Measurements from ENCODE around the gene CSNK1G3.

CSNK1G3 gene

DNA sequence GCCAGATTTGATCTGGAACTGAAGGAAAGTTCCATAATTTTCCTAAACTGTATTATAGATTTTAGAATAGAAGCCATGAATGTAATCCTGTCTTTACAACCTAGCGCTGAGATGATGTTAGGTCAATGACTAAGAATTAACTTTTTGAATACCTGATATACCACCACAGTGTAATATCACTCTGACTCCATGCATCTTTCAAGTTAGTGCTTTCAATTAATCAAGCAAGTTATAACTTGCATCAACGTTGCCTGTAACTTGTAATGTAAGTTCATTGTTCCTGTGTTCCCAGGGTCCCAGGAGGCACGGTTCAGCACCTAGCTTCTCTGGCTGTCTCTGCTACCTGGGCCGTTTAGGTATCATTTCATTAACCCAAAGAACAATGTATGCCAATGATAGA lies 139.3 kb downstream of the CSNK1G3 start:
- DNase-seq = no peak

DNA sequence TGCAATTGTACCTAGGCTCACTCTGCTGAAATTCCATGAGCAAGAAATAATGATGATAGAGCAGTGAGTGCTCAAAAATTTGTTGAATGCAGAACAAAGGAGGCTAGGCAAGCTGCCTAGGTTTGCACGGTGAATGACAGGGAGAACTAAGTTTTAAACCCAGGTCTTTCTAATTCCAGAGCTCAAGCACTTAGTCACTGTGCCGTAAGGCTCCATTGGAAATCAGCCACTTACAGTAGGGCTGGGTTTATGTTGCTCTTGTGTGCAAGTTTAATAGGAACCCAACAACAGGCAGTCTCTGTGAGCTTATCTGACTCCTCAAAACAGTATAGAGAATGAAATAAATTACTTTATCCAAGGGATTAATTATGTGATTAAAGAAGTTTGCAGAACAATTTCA lies 147.0 kb downstream of the CSNK1G3 start:
- no peak for DNase-seq

- DNase-seq = no peak
Observed at GRCh38 chr5:123659495-123659894, 147.5 kb downstream of the CSNK1G3 start.

DNA sequence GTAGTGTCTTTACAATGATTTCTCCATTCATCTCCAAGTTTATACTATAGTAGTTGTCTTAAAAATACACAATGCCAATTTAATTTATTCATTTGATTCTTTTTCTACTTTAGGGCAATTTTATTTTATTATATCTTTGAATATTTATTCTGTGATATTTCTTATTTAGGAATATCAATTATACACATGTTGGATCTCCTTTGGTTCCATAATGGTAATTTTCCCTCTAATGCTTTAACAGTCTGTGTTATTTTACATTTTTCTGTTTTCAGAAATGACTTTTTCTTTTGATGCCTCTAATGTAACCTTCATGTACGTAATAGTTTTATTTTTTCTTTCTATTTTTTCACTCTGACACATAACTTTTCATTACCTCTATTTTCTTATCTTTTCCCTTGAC lies 153.0 kb downstream of the CSNK1G3 start:
- no peak for DNase-seq

DNA sequence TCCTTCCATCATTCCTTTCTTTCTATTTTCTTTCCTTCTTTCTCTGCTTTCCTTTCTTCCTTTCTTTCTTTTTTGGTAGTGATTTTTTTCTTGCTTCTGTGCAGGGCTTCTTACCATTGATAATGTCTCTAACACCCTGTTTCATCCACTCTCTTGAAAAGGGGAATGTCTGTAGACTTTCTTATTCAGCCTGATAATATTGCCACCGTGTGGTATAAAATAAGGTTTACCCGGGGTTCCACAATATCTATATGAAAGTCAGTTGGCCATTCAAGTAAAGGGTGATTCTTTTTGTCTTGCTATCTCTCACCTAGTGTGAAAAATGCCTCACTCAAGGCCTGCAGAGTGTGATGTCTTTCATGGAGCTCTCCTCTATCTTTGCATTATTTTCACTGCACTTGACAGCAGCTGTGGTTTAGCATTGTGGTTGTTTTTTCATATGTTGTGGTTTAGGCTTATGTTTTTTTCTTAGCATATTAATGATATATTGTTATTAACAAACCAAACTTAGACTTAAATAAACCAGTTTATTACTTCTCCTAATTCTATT lies 153.9 kb downstream of the CSNK1G3 start:
- no peak for DNase-seq
